IPS-NIHi11 (cell line): ENCODE results near the gene ACIN1.

ENCODE experiments used
- DNase-seq: peaks from one replicate; pipeline ENCODE4 v3.0.0; 2012; ENCODE audit warnings: mixed read lengths, low spot score

The ACIN1 gene

DNA sequence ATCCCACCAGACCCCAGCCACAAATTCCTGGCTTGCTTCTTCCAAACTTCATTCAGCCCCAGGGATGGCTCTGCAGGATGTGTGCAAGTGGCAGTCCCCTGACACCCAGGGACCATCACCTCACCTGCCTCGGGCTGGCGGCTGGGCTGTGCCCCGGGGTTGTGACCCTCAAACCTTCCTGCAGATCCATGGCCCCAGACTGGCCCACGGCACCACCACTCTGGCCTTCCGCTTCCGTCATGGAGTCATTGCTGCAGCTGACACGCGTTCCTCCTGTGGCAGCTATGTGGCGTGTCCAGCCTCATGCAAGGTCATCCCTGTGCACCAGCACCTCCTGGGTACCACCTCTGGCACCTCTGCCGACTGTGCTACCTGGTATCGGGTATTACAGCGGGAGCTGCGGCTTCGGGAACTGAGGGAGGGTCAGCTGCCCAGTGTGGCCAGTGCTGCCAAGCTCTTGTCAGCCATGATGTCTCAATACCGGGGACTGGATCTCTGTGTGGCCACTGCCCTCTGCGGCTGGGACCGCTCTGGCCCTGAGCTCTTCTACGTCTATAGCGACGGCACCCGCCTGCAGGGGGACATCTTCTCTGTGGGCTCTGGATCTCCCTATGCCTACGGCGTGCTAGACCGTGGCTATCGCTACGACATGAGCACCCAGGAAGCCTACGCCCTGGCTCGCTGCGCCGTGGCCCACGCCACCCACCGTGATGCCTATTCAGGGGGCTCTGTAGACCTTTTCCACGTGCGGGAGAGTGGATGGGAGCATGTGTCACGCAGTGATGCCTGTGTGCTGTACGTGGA, 52.6 kb downstream of the ACIN1 start, which contains the start of gene PSMB11:
Gene PSMB11 (plus strand): TSS at position 51 of the 804 bp plus-strand sequence. CDS start 14 bp downstream, at position 65.
- DNase-seq: no peak

DNA sequence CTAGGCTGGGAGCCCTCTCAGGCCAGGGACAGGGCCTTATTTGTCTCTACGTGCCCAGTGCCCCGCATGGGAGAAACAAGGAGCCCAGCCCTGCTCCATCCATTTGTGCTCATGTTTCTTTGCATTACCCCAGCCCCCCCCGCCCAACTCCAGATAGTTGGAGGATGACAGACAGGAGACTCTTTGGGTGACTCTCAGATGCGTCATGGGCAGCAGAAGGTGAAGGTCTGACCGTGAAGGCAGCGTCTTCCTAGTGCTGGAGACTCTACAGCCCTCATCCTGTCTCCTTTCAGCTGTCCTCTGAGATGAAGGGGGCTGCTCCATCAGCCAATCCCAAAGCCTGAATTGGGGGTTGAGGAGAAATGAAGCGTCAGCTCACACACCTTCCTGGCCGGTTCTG, 53.2 kb downstream of the ACIN1 start:
- DNase-seq: no peak

DNA sequence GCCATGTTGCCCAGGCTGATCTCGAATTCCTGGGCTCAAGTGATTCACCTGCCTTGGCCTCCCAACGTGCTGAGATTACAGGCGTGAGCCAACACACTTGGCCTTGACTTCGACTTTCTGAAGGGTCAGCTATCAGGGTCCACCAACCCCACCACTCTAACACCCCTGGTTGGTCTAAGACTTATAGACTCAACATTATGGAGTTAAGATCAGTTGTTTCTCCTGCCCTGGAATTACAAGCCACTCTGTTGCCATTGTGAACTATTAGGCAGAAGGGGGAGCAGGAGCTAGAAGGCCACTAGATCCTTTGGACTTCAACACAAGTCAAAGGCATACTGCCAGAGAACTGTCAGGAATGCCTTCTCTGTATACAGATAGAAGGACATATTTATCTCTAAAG, 54.8 kb downstream of the ACIN1 start:
- DNase-seq: no peak

DNA sequence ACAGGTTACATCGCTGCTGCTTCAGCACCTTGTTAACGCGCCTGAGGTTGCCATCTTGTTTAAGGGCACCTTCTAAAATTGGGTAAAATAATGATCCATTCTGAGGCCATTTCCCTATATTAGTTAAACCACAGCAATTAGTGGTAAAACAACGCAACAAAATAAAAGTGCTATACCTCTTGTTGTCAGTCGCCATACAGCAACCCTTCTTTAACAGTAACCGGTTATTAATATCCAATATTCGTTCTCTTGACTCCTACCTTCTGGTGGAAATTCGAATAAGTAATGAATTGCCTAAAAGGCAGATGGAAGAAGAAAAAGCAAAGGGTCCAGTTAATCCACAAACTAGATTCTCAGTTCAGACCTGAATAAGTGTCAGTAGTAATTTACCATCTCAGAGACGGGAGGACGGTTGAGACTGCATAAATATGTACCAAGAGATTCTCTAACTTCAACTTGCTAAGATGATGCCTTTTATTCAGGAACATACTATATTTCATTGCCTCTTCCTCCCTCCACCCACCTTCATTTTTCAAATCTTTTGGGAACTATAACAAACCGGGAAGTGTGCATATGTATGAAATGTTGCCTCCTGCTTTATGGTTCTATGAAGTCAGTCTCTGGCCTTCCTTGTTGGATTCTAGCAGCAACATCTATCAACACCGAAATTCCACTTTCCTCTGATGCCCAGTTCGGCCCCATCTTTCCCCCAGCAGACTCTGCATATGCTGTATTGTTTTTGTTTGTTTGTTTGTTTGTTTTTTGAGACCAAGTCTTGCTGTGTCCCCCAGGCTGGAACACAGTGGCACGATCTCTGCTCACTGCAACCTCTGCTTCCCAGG, 59.4 kb downstream of the ACIN1 start:
- DNase-seq: no peak

DNA sequence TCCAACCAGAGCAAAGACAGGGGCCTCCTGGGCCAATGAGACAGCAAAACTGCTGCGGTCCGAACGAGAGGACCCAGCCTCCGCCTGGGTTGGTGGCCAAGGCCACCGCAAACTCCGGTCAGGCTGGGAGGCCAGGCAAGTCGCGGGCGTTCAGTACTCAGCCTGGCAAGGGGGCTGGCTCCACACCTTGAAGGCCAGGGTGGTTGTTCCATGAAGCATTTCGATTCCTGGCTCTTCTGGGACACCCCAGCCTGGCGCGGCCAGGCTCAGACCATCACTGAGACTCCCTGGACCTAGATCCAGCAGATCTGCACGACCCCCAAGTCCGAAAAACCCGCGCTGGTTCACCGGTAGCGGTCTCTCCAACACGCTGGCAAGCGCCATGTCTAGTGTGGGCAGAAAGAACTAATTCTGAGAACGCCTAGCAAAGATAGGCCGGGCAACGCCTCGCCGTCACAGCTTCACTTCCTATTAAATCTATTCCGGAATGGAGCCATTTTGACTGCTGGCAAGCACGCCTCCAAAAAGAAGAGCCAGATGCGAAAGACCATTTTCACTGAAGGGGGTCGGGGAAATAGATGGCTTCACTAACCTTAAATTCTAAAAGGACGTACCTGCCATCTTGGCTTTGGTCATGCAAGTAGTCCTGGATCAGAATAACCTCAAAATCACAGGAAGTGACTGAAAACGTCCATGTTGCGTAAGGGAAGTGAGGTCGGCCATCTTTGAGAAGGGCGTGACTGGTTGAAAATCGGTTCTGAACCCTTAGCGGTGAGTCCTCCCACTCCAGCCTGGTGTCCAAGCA, 60.2 kb downstream of the ACIN1 start, which contains the start of gene PSMB5:
Gene PSMB5 (minus strand): TSS at position 403 of the 805 bp plus-strand sequence. CDS start 19 bp downstream, at position 384.
- peak; percentile 95 for DNase-seq

DNA sequence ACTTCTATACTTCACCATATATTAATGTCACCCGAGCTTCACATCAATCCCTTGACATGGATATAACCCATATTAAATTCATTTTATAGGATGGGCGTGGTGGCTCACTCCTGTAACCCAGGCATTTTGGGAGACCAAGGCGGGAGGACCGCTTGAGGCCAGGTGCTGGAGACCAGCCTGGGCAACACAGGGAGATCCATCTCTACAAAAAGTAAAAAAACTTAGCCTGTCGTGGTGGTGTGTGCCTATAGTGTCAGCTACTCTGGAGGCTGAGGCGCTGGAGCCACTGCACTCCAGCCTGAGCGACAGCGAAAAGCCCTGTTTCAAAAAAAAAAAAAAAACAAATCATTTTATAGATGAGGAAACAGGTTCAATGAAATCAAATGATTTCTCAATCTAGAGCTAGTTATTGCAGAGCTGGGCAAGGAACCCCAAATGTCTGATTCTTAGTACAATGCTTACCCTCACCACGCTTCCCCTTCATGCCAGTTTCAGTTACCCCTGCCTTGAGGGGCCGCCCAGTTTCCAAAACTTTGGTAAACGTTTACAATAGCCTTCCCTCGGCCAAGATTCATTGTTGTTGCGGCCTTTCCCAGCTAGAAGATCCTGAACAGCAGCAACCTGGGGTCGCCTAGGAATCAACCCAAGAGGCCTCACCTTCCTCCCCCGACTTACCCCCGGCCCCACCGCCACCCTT, 61.0 kb downstream of the ACIN1 start:
- DNase-seq: no peak

DNA sequence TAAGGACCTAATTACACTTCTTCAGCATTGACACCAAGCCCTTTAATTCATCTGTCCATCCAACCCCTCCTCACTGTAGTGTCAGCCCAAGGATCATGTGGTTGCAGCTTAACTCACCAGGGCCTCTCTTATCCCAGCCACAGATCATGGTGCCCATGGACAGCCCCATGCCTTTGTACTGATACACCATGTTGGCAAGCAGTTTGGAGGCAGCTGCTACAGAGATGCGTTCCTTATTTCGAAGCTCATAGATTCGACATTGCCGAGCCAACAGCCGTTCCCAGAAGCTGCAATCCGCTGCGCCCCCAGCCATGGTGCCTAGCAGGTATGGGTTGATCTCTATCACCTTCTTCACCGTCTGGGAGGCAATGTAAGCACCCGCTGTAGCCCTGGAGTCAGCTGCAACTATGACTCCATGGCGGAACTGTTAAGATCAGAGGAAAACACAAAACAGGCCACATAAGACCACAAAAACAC, 61.6 kb downstream of the ACIN1 start:
- DNase-seq: no peak

DNA sequence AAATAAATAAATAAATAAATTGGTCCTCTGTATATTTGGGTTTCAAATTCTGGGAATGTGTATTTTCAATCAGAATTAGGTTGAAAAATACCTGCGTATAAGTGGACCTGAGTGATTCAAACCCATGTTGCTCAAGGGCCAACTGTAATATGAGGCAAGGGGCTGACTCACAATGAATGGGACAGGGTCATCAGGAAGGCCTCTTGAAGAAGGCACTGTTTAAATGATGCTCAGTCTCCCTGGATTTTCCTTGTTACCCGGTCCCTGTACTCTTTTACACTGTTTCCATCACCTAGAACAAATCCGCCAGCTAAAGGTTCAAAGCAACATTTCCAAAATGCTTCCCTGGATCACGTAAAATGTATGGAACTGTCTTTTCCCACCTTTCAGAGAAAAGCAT, 64.0 kb downstream of the ACIN1 start:
- DNase-seq: no peak

DNA sequence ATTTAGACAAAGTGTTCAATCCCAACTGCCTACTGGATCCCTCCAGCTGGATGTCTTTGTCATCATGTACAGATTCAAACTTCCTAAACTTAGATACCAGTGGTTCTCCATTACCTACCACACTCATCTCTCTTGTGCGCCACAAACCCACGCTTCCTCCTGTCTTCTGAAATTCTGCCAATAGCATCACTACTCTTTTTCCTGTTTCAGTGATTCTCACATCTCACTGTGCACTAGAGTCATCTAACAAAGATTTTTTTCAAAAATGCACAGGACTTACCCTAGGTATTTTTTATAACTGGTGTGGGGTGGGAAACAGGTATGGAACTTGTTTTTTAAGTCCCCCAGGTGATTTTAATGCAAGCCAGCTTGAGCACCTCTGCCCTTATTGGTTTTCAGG, 66.1 kb downstream of the ACIN1 start:
- no peak for DNase-seq

DNA sequence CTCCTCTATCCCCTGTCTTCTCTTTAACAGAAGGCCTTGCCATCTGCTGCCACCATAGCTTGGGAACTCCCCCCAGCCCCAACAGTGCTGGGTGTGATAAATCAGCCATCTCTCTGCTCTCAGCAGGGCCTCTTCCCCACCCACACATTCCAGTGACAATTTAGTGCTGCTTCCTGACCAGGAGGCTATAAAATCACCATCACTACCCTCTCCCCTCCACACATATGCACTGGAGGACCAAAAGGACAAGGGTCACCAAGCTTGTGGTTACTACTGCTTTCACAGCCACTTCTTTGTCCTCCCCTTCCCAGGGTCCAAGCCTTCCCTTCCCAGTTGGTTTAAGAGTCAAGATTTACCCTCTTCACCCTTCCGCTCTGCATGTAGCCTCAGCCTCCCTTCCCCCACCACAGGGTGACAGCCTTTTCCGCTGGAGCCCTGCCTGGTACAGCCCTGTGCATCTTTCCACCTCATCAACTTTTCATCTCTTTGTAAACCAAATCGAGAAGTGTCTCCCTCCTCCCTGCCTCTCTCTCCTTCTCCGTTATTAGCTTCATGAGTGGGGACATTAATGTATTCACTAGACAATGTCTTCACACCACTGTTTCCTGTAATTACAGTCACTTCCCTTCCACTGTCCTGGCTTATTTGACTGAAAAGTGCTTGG, 69.7 kb downstream of the ACIN1 start:
- no peak for DNase-seq

DNA sequence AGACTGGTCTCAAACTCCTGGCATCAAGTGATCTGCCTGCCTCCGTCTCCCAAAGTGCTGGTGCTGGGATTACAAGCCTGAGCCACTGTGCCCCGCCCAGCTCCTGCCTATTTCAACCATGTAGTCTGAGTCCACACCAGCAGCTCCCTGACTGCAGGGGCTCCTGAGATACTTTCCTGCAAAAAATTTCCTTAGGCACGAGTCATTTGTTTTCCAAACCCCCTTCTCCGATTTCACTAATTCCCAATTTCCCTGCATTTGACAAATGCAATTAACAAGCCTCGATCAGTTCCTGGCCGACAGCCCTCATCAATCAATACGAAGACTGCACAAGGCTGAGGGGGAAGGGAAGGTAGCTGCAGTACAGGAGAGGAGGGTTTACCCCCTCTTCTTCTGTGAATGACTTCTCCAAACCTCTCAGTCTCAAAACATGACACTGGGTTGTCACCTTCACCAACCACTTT, 70.3 kb downstream of the ACIN1 start:
- no peak for DNase-seq

DNA sequence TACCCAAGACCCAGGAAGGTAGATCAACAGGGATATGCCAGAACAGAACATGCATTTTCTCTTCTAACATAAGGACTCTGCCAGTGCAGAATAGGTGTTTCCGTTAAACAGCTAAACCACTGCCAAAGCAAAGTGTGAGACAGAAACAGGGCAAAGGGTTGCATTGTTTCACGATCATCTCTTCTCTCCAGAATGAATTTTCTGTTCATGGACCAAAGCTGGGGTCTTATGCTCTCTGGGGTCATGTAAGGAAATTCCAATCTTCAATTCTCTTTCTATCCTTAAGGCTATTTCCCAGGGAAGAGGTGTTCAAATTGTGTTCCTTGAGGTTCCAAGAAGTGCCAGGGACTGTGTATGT, 71.2 kb downstream of the ACIN1 start:
- no peak for DNase-seq

DNA sequence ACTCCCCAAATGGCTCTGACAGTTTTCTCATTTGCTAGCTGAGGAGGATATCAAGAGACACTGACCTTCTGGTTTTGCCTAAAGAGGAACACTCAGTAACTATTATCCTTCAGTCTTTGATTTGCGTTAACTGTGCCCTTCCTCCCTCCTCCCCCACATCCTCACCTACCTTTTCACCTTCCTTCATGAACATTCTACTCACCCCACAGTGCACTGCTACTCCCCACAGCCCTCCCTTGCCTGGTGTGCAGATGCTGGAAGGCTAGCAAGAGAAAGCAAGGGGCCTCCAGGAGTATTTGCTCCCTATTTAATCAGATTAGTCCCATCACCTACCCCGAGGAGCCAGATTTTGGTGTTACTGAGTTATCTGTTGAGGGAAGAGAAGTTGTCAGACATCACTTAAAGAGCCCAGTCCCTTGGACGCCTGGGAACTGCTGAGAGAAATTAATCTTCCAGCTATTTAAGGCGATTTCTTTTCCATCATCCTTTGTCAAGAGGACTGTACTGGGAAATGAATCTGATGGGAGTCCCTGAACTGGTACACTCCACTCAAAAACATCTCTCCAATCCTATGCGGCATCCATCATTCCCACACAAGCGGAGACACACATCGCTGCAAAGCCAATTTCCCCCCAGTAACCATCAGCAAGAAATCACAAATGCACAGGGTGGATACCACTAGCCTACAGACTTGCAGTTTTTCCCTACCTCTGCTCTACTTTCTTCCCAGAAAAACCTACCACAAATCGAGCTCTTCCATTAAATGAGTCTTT, 71.7 kb downstream of the ACIN1 start:
- no peak for DNase-seq

DNA sequence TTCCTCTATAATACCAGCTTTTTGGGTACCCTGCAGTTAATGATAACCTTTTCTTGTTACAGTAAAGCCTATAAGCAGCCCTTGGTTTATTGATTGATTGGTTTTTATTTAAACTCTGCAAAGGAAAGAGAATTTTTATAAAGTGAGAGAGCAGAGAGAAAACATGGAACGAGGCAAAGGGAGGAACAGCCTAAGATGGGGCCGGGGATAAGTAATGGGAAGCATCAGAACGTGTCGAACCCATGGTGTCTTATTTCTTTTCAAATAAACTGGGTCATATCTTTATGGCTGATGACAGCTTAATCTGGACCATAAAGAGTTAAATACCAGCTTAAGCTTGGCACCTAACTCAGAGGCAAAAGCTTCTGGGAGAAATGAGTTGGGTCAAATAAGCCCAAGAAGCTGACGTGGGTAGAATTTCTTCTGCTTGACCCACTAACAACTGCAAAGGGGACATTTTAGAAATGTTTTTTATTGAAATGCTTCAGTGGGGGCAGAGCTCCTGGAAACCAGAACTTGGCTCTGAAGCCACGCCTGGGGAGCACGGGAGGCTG, 73.0 kb downstream of the ACIN1 start:
- no peak for DNase-seq

DNA sequence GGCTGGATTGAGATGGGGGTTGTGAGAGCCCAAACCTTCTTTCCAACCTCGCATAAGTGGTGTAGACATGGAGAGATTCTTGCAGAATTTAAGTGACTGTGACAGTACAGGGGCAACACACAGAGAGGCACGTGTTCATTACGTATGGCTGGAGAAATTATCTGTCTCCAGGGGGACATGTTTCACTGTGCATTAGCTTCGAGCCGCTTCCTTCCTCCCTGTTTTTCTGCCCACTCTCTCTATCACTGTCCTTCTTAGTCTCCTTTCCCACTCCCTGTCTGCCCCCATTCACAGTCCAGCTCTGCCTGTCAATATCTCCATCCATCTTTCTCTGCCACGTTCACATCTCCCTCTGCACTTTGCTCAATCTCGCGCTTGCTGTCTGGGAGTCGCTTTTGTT, 73.5 kb downstream of the ACIN1 start:
- DNase-seq: no peak

DNA sequence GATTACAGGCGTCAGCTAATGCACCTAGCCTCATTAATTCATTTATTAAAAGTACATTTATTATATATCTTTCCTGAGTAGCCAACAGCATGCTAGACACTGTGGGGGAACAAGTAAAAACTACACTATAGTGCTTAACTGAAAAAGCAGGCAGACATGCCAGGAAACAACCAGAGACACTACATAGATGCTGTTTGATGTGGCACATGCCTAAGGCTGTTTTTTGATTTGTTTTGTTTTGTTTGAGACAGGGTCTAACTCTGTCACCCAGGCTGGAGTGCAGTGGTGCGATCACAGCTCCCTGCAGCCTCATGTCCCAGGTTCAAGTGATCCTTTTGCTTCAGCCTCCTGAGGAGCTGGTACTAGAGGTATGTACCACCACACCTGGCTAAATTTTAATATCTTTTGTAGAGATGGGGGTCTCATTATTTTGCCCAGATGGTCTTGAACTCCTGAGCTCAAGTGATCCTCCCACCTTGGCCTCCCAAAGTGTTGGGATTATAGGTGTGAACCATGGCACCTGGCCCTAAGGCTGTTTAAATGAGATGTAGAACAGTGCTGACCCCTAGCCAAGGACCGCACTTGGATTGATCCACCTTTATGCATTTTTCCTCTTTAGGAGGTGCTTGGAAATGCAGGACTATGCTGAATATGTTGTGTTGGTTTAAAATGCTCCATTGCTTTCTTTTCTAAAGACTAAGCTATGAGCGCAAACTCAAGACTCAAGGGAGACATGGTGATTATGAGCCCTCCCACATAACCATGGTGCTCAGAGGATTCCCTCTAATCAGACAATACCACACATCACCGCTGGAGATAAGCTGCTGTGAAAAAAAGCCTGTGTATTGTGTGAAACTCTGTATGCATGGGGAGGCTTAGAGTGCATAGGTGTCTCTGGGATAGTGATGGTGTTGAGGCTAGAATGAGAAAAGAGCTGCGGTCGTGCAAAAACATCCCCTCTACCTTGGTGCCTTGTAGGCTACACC, 74.5 kb downstream of the ACIN1 start:
- no peak for DNase-seq

DNA sequence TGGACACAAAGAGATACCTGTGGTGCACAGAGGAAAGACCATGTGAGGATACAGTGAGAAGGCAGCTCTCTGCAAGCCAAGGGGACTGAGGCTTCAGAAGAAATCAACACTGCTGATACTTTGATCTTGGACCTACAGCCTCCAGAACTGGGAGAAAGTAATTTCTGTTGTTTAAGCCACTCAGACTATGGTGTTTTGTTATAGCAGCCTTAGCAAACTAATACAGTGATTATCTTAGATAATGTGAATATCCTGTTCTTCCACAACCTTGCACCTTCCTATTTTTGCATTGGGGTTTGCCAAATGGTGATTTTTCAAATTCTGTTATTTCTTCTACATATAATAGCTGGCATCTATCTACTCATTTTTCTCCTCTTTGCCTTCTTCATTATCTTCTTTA, 76.8 kb downstream of the ACIN1 start:
- DNase-seq: no peak

DNA sequence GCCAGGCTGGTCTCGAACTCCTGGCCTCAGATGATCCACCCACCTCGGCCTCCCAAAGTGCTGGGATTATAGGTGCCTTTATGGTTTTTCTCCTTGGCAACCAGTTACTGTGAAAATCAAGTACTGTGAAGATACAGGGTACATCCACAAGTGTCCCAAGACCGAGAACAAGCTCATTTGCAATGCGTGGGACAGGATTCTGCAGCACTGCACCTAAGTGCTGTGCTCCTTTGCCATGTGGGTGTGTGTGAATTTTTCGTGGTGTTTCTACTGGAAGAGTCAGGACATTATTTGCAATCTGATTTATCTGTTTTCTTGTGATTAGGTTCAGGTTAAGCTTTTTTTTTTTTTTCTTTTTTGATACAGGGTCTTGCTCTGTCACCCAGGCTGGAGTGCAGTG, 77.8 kb downstream of the ACIN1 start:
- no peak for DNase-seq

DNA sequence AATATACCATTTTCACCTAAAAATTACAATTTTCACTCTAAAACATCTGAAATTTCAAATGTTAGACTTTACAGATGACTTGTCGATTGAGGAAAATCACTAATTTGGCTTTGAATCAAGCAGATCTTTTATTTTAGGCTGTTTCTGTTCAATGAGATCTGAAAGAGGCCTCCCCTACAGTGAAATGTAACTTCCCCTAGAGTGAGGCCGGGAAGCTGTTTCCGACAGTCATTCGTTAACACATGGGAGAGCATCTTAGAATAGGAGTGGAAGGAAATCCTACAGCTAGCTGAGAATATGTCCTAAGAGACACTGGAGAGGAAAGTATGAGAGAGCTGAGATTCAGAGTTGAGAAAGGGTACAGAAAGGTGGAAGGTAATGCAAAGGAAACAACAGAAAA, 79.3 kb downstream of the ACIN1 start:
- DNase-seq: no peak
